ENCODE measurements around the gene GPC5.

DNA sequence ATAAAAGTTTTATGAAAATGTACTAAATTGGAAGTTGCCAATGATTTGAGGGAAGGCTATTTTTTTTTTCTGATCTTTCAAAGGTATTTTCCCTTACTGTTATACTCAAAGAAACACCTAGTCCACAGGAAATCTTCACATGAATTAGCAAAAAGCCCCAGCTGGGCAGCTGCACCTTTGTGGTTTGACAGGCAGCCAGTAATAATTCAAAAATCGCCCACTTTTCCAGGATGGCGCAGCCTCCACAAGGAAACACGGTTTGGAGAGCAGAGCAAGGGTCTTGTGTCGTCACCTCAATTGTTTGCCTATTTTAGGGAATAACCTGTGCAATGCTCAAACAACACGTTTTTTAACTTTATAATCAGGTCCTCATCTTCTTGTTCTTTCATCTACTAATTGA, 1503.3 kb downstream of the GPC5 start:
- TF ChIP-seq, protein P1, sequence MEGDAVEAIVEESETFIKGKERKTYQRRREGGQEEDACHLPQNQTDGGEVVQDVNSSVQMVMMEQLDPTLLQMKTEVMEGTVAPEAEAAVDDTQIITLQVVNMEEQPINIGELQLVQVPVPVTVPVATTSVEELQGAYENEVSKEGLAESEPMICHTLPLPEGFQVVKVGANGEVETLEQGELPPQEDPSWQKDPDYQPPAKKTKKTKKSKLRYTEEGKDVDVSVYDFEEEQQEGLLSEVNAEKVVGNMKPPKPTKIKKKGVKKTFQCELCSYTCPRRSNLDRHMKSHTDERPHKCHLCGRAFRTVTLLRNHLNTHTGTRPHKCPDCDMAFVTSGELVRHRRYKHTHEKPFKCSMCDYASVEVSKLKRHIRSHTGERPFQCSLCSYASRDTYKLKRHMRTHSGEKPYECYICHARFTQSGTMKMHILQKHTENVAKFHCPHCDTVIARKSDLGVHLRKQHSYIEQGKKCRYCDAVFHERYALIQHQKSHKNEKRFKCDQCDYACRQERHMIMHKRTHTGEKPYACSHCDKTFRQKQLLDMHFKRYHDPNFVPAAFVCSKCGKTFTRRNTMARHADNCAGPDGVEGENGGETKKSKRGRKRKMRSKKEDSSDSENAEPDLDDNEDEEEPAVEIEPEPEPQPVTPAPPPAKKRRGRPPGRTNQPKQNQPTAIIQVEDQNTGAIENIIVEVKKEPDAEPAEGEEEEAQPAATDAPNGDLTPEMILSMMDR (IDR thresholded peaks at IDR 0.05), result no peak
- TF ChIP-seq POLR2A (IDR thresholded peaks at IDR 0.05) (no peak), EP300 (IDR thresholded peaks at IDR 0.05) (no peak)

Data from ovary (tissue), 3 donors.